ENCODE measurements around the gene TENM4. TPM values are rescaled to one million over a fixed set of nuclear protein-coding genes. Genes with fewer than 3 reads are reported as not detected.

The TENM4 gene
- total and polyA plus RNA-seq, 2 of the 13 experiments (the other 11 are each of a cell fraction or from before 2014, with no cell fraction given), result not detected

DNA sequence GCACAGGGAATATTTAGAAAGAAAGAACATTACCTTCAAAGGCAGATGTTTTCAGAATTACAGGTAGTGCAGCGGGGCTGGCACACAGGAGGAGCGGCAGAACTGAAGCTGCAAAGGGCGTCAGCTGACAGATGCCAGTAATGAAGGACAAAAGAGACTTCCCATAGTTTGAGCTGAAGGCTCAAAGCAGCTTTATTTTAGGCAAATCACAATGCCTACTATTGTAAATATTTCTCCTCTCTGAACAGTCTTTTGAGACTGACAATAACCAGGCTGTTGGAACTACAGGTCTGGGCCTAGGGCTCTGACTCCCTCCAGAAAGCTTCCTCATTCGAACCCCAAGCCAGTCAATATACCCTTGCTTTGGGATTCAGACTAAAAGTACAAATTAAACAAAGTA is 609.3 kb downstream of the TENM4 start:
- DNase-seq (ENCODE audit: low spot score) (no peak), FAIRE-seq (no peak), ATAC-seq (no peak)
- Histone ChIP-seq H3K9me3 (ENCODE audit: low read length) (no peaks in the 10 kb centered on the region), H3K9ac (ENCODE audit: insufficient read depth, low read depth, low read length) (no peak overlapping the region), H3K36me3 (replicated peaks in 1 of 2; ENCODE audit: control insufficient read depth in 1 of 2, insufficient read depth in 2 of 2, low read length in 2 of 2) (no peaks in the 10 kb centered on the region), H3K4me3 (replicated peaks in 1 of 3; ENCODE audit: insufficient read depth in 1 of 3, low read depth in 2 of 3, low read length in 3 of 3) (no peak overlapping the region), H3K4me2 (ENCODE audit: low read depth, low read length) (no peak overlapping the region), H3K4me1 (ENCODE audit: insufficient read depth, low read length) (no peaks in the 10 kb centered on the region), H3K27ac (ENCODE audit: extremely low read length, insufficient read depth, low read length) (no peak overlapping the region), H3K79me2 (ENCODE audit: insufficient read depth, low read length) (no peaks in the 10 kb centered on the region), H3K27me3 (ENCODE audit: control insufficient read depth in 1 of 2, insufficient read depth in 2 of 2, low read length in 2 of 2) (no peaks in the 10 kb centered on the region; a peak in 1 of 5 replicates), H2AFZ (ENCODE audit: low read length) (no peak overlapping the region), H4K20me1 (ENCODE audit: insufficient read depth, low read length) (no peaks in the 10 kb centered on the region)
- ChIA-PET POLR2A (no interaction called here), CTCF (ENCODE audit: low intra/inter-chr PET ratio, low total read pairs) (no interaction called here)
- 24% methylated on average over 4 of the region's 4 CpGs for WGBS (ENCODE audit: low lambda C conversion rate)
- intact Hi-C loops (cut with micrococcal nuclease; ENCODE audit: unreplicated experiment), result no loop called here
- BruUV-seq (replicated peaks), result no TSS peak
- in situ Hi-C loops (cut with HindIII; ENCODE audit: extremely low pct_ligation_motif_present, low pct_unique_long_range_greater_than_20kb), result no loop called here
- TF ChIP-seq HNF4A (CRISPR knock-in tag; IDR thresholded peaks at IDR 0.05) (no peak), SYNCRIP (IDR thresholded peaks at IDR 0.05; ENCODE audit: insufficient read depth, low read depth, low read length) (no peak), ZFP62 (CRISPR knock-in tag; IDR thresholded peaks at IDR 0.05) (no peak), RBAK (CRISPR knock-in tag; IDR thresholded peaks at IDR 0.05) (no peak), NFKBIZ (CRISPR knock-in tag; IDR thresholded peaks at IDR 0.05) (no peak), ZNF713 (CRISPR knock-in tag; IDR thresholded peaks at IDR 0.05) (no peak), ZNF235 (CRISPR knock-in tag; IDR thresholded peaks at IDR 0.05; ENCODE audit: borderline replicate concordance) (no peak), ZNF550 (CRISPR knock-in tag; IDR thresholded peaks at IDR 0.05; ENCODE audit: borderline replicate concordance) (no peak), NFATC3 (CRISPR knock-in tag; IDR thresholded peaks at IDR 0.05) (no peak), PLRG1 (conservative IDR thresholded peaks at IDR 0.05) (no peak), PPARG (CRISPR knock-in tag; conservative IDR thresholded peaks at IDR 0.05) (no peak), SUZ12 (IDR thresholded peaks at IDR 0.05; ENCODE audit: low read depth, low read length) (no peak), HMGA1 (CRISPR knock-in tag; conservative IDR thresholded peaks at IDR 0.05) (no peak), ZNF317 (CRISPR knock-in tag; IDR thresholded peaks at IDR 0.05) (no peak), ZNF883 (CRISPR knock-in tag; IDR thresholded peaks at IDR 0.05; ENCODE audit: not compliant biosample characterization) (no peak), ZBTB7A (CRISPR knock-in tag; IDR thresholded peaks at IDR 0.05) (no peak), ELF3 (CRISPR knock-in tag; IDR thresholded peaks at IDR 0.05) (no peak), FOSL1 (CRISPR knock-in tag; IDR thresholded peaks at IDR 0.05; ENCODE audit: borderline replicate concordance) (no peak)

Measured in HepG2 (cell line).